Frontal cortex (tissue), 4 donors: ENCODE measurements around the gene PDCD2. TPM values are rescaled to one million over a fixed set of nuclear protein-coding genes. Genes with fewer than 3 reads are reported as not detected.
"Not testable (repeated sequence)": the region's sequence is repeated elsewhere in the genome, so short reads cannot be mapped to it uniquely, and the experiment has no call there.

Experiments
- DNase-seq, 2 donors: peaks; one replicate each; pipeline ENCODE4 v3.0.0; 2012; ENCODE audit warnings: low spot score in 2 of 2
- FAIRE-seq: peaks from 2 replicates; lab custom pipeline; 2012; peaks lifted over from hg19 to GRCh38; lab: Jason Lieb, UNC
- total RNA-seq: library from RNA; depleted of rRNA; stranded (reverse); fragments of >200 nt; gene quantifications from one replicate; pipeline ENCODE4 v1.2.3, GENCODE V29; 2014
- donor health status: control.
- donor health status: control.
- donor health status: control.

Gene PDCD2
- total RNA-seq, 1 donor from 2014 or later = 37.1 TPM

DNA sequence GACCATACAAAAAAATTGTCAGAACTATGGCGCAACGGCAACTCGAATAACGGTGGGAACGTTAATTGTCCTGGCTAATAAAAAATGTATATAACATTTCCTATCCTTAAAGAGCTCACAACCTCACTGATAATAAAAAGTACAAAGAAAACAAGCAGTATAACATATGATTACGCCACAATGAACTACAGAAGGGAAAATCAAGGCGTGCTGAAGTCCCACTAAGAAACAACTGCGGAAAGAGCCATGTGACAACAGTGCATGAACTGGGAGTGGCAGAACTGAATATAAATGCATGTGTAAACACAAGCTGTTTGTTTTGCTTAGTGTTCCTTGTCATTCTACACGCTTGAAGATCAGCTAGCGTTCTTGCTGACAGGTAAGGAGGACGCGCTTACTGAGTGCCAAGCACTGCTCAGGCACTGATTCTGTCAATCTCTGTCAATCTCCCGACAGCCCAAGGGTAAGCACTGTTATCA lies 30.9 kb downstream of the PDCD2 start:
- DNase-seq (peak; percentile 10 to 18), FAIRE-seq (no peak)

DNA sequence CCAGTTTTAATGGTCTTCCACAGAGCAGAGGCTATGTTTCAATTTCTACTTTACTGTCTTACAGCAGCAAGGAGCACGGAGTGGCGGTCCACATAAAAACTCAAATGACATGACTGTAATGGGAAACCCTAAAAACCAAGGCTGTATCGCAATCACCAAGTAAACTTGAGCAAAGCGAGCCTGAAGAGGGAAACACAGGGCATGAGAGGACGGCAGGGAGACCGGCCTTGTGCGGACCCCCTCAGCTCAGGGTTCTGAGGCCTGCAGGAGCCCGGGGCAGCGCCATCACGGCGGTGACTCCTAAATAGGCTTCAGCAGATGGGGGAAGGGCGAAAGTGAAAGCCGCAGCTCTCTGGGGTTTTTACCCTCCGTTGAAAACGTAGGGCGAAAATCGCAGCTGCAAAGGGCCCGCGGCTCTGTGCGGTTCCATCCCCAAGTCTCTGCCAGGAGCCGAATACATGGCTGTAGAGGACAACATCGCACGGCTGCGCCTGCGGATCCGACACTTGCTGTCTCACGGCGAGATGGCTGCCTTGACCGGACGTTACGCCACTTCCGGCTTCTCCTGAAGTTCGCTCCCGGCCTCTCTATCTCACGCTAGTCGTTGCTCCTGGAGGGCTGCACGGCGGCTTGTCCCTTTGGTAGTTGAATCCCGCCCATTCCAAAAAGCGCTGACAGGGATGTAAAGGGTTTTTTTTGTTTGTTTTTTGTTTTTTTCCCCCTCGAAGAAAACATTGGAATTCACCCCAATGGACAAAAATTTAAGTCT lies 31.5 kb downstream of the PDCD2 start, which contains the start of gene PSMB1:
Gene PSMB1, minus strand, starts transcription at position 543 of the 769 bp plus-strand sequence. Its CDS starts 65 bp downstream, at position 478.
- FAIRE-seq (no peak), DNase-seq (peak; percentile 48 to 68)

DNA sequence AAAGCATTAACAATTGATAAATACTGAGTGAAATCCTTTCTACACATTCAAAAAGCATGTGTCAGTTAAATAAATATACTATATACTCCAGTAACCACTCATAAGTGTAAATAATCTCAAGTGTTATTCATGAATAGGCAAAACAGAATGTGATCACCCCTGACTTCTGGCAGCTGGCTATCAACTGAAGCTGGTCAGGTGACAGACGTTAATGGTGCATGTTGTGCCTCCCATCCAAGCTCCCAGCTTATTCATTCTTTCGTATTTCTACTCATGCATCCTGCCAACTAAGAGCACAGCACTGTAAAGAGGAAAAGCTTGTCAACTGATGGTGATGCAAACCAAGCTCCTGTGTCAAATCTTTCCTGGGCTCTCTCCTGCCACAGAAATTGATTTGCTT lies 39.0 kb downstream of the PDCD2 start:
- FAIRE-seq (no peak), DNase-seq (no peak)

DNA sequence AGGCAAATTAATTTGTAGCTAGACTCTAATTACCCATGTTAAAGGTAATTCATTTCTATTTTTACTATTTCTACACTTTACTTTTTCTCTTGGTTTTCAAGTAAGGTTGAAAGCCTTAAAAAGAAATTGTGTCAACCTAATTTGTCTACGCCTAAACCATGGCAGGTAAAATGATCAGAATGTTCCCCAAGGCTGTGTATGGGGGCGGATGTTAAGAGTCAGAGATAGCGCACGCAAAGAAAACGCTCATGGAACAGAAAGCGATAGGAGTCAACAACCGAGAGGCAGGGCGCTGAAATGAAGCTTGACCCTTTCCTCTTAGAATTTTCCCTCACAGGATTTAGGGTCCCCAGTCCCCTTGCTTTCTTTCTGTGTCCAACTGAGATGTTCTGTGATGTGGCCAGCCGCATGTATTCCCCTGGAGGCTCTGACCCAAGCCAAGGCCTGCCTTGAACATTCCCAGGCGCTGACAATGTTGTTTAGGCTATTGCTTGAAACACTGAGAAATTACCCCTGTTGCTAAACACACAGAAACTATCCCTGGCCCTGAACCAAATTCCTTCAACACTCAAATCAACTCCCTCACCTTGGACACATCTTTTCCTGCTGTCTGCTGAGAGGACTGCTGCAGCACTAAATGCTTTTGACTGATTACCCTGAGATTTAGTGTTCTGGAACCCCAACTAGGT lies 42.3 kb downstream of the PDCD2 start:
- FAIRE-seq (no peak), DNase-seq (no peak)

DNA sequence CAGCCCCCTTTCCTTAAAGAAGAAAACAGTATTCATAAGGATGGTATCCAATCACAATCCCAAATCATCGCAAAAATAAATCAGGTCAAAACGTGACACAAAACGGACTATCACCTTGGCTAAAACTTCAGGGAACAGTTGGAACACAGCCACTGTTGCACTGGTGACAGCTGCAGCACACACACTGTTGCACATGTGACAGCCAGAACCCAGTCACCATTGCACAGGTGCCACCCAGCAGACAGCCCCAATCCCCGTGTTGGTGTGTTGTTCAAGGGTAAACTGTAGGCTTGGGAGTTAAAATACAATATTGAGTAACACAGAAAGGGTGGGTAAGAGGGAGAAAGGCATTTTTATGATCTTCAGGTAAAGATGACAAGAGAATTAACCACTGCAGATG lies 47.1 kb downstream of the PDCD2 start:
- DNase-seq (no peak), FAIRE-seq (no peak)

DNA sequence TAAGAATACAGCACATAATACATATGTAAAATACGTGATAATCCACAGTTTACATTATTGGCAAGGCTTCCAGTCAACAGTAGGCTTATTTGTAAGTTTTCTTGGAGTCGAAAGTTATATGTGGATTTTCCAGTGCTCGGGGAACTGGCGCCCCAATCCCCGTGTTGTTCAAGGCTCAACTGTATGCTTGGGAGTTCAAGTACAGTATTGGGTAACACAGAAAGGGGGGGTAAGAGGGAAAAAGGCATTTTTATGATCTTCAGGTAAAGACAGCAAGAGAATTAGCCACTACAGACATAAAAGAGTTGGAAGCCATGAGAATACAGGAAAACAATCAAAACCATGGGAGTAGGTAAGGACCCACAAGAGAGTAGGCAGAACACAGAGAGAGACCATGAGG lies 47.8 kb downstream of the PDCD2 start:
- FAIRE-seq (no peak), DNase-seq (no peak)

DNA sequence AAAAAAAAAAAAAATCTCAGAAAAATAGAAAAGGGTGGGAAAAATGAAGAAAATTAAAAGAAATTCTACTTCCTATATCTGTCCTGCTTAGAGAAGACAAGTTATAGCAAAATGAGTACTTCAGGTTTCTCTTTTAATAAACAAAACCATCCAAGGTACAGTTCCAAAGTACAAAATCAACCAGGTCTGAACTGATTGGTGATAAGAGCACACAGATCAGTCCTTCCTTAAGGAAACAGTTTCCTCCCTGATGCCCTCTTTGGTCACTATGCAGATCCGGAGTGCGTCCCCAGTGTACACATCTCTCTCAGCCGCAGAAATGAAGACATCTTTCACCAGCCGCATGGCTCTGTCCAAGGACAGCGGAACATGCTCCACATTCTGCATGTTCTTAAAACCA lies 49.4 kb downstream of the PDCD2 start:
- FAIRE-seq (no peak), DNase-seq (no peak)

DNA sequence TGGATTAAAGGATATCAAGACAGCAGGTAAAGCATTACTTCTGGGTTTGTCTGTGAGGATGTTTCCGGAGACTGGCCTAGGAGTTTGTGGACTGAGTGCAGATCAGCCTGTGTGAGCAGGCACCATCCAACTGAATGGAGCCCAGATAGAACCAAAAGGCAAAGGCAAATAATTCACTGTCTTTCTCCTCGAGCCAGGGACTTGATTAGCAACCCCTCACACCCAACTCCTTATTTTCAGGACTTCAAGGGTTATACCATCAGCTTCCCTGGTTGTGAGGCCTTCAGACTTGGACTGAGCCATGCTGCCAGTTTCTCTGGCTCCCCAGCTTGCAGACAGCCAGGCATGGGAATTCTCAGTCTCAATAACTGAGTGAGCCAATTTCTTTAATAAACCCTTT lies 50.6 kb downstream of the PDCD2 start:
- DNase-seq (no peak), FAIRE-seq (no peak)

DNA sequence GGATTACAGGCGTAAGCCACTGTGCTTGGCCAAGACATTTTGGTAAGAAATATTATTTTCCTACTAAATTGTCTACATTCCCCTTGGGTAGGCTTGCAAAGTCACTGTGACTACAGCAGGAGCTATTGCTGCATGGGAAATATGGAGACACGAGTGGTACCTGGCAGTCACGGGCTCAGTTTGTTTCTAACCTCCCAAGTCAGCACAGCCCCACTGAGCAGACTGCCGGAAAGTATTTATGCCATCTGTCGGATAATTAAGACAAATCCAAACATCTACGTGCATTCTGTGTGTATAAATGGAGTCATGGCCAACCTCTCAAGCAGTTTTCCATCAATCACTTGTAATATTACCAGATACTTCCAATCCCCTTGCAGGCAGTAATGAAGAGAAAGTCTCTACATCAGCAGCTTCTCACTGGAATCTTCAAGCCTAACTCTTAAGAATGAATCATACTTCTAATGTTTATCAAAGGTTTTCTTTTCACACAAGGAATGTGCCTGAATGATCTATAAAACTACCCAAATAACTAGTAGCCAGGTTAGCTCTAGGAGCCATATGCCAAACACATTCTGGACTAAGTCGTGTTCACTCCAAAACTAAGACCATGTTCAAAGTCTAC lies 51.5 kb downstream of the PDCD2 start:
- FAIRE-seq (no peak), DNase-seq (no peak)

DNA sequence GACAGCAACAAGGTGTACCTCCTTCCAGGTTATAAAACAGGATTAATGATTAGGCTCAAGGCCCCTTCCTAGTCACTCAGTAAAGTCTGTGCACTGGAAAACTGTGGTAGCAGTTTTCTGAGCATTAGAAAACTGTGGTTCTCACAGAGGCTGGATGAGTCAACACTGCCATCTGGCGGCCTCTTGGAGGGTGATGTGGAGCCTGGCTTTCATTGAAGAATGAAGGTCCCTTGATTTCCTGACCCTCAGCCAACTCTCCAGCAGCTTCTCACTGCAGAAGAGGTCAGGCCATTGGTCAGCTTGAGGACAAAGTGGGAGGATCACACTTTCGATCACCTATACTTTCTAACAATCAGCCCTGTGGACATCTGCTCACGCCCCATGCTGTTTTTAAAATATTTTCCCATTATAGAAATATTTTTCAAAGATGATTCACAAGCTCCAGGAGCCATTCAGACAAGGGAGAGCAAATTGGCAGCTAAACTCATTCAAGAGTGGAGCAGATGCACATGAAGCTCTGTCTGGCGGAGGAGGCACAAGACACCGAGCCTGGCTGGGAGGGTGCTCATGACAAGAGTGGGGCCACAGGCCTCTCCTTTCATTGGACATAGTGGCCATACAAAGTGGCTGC lies 54.5 kb downstream of the PDCD2 start:
- FAIRE-seq = no peak

DNA sequence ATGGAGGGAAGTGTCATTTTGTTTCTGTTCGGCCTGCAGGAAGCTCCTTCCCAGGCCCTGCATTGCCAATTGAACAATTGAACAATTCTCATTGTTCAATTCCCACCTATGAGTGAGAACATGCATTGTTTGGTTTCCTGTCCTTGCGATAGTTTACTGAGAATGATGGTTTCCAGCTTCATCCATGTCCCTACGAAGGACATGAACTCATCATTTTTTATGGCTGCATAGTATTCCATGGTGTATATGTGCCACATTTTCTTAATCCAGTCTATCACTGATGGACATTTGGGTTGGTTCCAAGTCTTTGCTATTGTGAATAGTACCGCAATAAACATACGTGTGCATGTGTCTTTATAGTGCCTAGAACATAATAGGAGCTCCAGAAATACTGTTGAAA lies 56.4 kb downstream of the PDCD2 start:
- FAIRE-seq = not testable (repeated sequence)

More for the DNA sequence above, 54.5 kb downstream of the PDCD2 start:
- DNase-seq = peak; percentile 43 to 68

DNA sequence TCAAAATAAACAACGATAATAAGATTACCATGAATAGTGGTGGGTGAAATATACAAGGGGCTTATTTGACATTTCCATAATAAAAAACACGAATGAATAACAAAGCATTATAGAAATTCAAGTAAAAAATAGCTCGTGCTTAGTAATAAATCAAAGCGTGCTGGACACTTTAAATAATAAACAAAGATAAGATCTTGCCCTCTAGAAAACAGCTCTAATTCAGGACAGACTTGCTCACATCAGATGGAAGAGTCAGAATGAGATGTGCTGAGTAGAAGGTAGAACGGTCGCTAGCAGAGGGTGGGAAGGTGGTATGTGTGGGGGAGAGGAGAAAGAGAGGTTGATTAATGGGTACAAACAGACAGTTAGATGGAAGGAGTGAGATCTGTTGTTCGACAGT lies 58.6 kb downstream of the PDCD2 start:
- FAIRE-seq = no peak

More for the DNA sequence above, 56.4 kb downstream of the PDCD2 start:
- not testable (repeated sequence) for DNase-seq

More for the DNA sequence above, 58.6 kb downstream of the PDCD2 start:
- no peak for DNase-seq

Other genes starting within 250 kb of the PDCD2 start
- 220 TPM for gene PSMB1, start 31.3 kb downstream of the PDCD2 start, total RNA-seq
- gene TBP, start 30.3 kb downstream of the PDCD2 start, total RNA-seq = 15.5 TPM